Omental fat pad (tissue), 4 donors: Measurements from ENCODE around the gene NHP2. TPM values are rescaled to one million over a fixed set of nuclear protein-coding genes. Genes with fewer than 3 reads are reported as not detected.
"Not testable (repeated sequence)": the region's sequence is repeated elsewhere in the genome, so short reads cannot be mapped to it uniquely, and the experiment has no call there.

Source experiments
- ATAC-seq: fragments of 150-250 bp; one replicate; pipeline ENCODE4 v1.9.1; 2016; ENCODE audit warnings: mild to moderate bottlenecking, moderate library complexity; ENCODE audit not compliant: low FRiP score
- DNase-seq: peaks from one replicate; pipeline ENCODE4 v3.0.0-alpha.2; 2019; ENCODE audit warnings: low spot score
- CTCF ChIP-seq, 3 donors: fragments of 450-650 bp; IDR thresholded peaks; one replicate each; pipeline ENCODE4 v1.5.1; 2016 to 2017; ENCODE audit warnings: antibody characterized with exemption in 3 of 3, mild to moderate bottlenecking in 3 of 3, moderate library complexity in 2 of 3
- total RNA-seq, 4 donors: library from RNA; depleted of rRNA; stranded (reverse); fragments of >200 nt; gene quantifications; one replicate each; pipeline ENCODE4 v1.1.0, GENCODE V29; 2016

Gene NHP2
- total RNA-seq, 4 donors from 2014 or later: 173 to 241 (median 221) TPM

GRCh38 chr5:178129296-178129695 is 24.4 kb downstream of the NHP2 start:
- TF ChIP-seq CTCF (IDR thresholded peaks at IDR 0.05): no peak
- no peak for ATAC-seq
- no peak for DNase-seq

- ATAC-seq, DNase-seq: not testable (repeated sequence)
These were observed 26.2 kb downstream of the NHP2 start for GRCh38 chr5:178127300-178128009.

- DNase-seq: no peak
- no peak for ATAC-seq
- no peak for TF ChIP-seq CTCF (IDR thresholded peaks at IDR 0.05)
These were observed 27.1 kb downstream of the NHP2 start for GRCh38 chr5:178126556-178126955.

GRCh38 chr5:178125253-178125906 is 28.3 kb downstream of the NHP2 start:
- DNase-seq (no peak), ATAC-seq (no peak)
- TF ChIP-seq CTCF (IDR thresholded peaks at IDR 0.05): no peak

- DNase-seq (no peak), ATAC-seq (peak; percentile 38)
- no peak for TF ChIP-seq CTCF (IDR thresholded peaks at IDR 0.05)
These were observed 29.4 kb downstream of the NHP2 start for GRCh38 chr5:178123966-178124925.

GRCh38 chr5:178123094-178123965 is 30.4 kb downstream of the NHP2 start:
- ATAC-seq (no peak), DNase-seq (no peak)
- no peak for TF ChIP-seq CTCF (IDR thresholded peaks at IDR 0.05)
